ENCODE data around the gene AACS.
"Not testable (repeated sequence)": the region's sequence is repeated elsewhere in the genome, so short reads cannot be mapped to it uniquely, and the experiment has no call there.

The AACS gene

GRCh38 chr12:125065021-125065918 is at the start of gene AACS:
Gene AACS (plus strand): TSS chr12:125065435. CDS start chr12:125065585, 150 bp downstream.
- DNase-seq: peak; percentile 16 to 87 (median 63)

- DNase-seq: peak in 27 of 51 donors; percentile 6 to 64 (median 32)
These were observed 49.4 kb upstream of the AACS start for GRCh38 chr12:125015680-125016310.

GRCh38 chr12:125017801-125018200 is 47.4 kb upstream of the AACS start:
- no peak for DNase-seq

- no peak for DNase-seq
These were observed 46.9 kb upstream of the AACS start for GRCh38 chr12:125018356-125018755.

- DNase-seq: no peak
These were observed 44.1 kb upstream of the AACS start for GRCh38 chr12:125021096-125021495.

- DNase-seq: no peak
These were observed 43.5 kb upstream of the AACS start for GRCh38 chr12:125021771-125022170.

GRCh38 chr12:125023065-125023464 is 42.2 kb upstream of the AACS start:
- no peak for DNase-seq

GRCh38 chr12:125024949-125025563 is 40.2 kb upstream of the AACS start:
- no peak for DNase-seq

- DNase-seq: no peak
These were observed 39.5 kb upstream of the AACS start for GRCh38 chr12:125025606-125026235.

GRCh38 chr12:125028106-125028505 is 37.1 kb upstream of the AACS start:
- DNase-seq: no peak

GRCh38 chr12:125029761-125030358 is 35.4 kb upstream of the AACS start:
- no peak for DNase-seq

- DNase-seq: not testable (repeated sequence)
These were observed 33.8 kb upstream of the AACS start for GRCh38 chr12:125031471-125031870.

GRCh38 chr12:125032466-125033152 is 32.6 kb upstream of the AACS start:
- DNase-seq: no peak

GRCh38 chr12:125033288-125033687 is 31.9 kb upstream of the AACS start:
- no peak for DNase-seq

- DNase-seq: no peak
These were observed 26.1 kb upstream of the AACS start for GRCh38 chr12:125038976-125039625.

GRCh38 chr12:125049093-125049458 is 16.2 kb upstream of the AACS start:
- DNase-seq: no peak

GRCh38 chr12:125050446-125050845 is 14.8 kb upstream of the AACS start:
- DNase-seq: peak in 1 of 51 donors; percentile 5

- DNase-seq: no peak
These were observed 14.4 kb upstream of the AACS start for GRCh38 chr12:125050868-125051267.

- no peak for DNase-seq
These were observed 11.4 kb upstream of the AACS start for GRCh38 chr12:125053821-125054220.

- DNase-seq: no peak
These were observed 9.6 kb upstream of the AACS start for GRCh38 chr12:125055591-125055990.
